Smooth muscle cell of the brain vasculature (primary cell): ENCODE results near the gene EYA3.

Experiments used
- DNase-seq: peaks from one replicate; pipeline ENCODE4 v3.0.0-alpha.2; 2012; ENCODE audit warnings: low read depth, low spot score

EYA3 gene

DNA sequence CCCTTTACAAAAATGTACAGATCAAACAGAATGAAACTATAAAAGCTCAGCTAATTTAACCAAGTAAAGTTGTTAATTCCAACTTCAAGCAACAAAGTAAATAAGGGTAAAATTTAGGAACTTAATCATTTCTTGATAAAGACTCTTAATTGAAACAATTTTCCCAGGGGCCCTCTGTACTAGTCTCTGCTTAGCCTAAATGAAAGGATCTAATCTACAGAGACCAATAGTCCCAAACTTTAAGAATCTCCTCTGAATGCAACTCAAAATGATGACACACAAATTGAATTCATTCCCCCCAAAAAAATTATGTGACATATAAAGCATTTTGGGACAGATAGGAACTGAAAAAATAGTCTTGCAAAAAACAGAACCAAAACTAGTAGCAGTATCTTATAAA lies 16.6 kb downstream of the EYA3 start:
- DNase-seq = no peak

DNA sequence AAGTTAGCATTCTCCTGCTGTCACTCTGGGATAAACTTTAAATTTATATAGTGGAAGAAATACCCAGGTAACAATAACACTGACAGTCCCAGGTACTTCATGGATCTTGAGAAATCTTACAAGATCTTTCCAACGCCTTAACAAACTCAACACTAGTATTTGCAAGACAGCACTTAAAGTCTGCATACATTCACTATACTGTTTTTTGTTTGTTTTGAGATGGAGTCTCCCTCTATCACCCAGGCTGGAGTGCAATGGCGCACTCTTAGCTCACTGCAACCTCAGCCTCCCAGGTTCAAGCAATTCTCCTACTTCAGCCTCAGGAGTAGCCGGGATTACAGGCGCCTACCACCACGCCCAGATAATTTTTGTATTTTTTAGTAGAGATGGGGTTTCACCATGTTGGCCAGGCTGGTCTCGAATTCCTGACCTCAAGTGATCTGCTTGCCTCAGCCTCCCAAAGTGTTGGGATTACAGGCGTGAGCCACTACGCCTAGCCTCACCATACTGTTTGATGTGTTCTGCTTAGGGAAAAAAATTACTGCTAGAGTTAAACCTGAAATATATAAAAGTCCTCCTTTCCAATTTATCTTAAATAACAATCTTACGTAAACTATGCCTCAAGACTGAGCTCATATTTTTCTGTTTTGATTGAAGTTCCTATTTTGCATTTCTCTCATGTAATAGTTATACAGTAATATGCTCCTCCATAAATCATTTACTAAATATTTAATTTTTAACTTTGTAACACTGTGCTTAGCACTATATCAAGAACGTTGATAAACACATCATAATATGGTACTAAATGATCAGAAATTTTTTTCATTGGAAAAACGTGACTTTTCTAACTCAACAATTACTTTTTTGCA lies 17.5 kb downstream of the EYA3 start:
- DNase-seq = no peak

DNA sequence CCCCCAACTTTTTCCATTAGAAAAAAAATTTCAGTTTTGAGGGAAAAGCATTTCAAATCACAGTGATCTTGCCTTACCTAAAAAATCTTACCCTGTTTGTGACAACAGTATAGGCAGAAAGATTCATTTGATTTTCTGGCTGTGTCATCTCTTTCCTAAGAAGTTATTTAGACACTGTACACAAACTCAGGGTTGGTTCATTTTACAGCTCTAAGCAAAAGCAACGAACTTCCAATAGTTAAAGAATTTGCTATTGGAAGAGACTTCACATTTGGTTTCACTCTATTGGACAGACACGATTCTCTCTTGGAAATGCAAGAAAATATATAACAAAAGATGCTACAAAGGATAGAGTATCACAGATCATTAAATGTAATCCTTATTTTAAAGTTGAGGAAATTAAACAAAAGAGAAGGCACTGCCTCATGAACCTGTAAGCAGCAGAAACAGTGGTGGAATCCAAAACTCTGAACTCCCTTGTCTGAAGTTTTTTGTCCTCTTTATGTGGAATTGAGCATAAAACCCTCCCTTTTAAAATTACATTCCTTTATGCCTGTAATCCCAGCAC lies 20.8 kb downstream of the EYA3 start:
- no peak for DNase-seq

DNA sequence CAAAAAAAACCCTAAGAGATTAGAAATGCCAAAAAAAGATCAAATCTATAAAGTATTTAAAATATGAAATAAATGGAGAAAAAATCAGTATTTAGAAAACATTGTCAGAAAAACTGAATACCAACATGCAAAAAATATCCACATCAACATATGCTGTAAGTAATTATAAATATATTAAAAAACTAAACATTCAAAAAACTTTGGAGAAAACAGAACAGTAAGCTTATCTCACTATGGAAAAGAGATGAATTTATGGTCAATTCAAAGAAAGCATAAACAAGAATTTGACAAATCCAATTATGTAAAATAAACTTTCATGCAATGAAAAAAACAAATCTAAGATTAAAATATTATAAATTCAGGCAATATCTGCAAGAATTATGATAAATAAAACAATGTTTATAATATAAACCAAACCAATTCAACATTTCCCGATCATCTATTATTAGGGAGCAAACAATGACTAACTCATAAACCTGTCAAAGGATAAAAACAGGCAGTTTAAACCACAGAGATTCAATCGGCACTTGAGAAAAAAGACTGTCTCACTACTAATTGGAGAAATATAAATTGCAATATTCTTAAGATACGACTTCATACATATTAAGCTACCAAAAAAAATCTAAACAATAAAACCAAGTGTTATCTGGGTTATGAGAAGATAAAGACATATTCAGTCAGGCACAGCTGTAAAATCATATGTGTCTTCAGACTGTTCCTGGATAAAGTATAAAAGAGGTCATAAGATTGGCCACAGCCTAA lies 21.8 kb downstream of the EYA3 start:
- no peak for DNase-seq

DNA sequence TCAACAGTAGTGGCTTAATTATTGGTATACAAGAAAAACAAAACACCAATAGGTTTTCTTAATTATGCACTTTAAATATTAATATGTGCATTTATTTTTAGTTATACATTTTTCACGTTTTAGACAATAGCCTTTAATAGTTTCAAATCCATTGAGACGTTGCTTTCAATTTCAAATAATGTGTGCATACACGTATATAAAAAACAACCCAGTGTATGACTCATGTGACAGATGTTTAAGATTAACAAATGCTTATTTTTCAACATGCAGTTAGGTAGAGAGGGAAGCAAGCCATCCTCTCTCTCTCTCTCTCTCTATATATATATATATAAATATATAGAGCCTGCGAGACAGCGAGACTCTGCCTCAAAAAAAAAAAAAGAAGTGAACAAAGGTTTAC lies 24.3 kb downstream of the EYA3 start:
- DNase-seq = no peak

DNA sequence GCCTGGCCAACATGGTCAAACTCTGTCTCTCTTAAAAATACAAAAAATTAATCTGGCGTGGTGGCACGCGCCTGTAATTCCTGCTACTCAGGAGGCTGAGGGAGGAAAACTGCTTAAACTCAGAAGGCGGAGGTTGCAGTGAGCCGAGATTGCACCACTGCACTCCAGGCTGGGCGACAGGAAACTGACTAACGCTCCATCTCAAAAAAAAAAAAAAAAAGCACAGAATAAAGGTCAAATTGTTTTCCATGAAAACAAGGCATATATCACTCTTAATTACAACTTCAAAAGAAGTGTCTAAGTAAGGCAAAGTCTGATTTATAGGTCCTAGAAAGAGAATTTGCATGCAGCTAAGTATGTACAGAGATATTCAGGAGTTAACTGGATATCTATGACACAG lies 25.6 kb downstream of the EYA3 start:
- DNase-seq = no peak

DNA sequence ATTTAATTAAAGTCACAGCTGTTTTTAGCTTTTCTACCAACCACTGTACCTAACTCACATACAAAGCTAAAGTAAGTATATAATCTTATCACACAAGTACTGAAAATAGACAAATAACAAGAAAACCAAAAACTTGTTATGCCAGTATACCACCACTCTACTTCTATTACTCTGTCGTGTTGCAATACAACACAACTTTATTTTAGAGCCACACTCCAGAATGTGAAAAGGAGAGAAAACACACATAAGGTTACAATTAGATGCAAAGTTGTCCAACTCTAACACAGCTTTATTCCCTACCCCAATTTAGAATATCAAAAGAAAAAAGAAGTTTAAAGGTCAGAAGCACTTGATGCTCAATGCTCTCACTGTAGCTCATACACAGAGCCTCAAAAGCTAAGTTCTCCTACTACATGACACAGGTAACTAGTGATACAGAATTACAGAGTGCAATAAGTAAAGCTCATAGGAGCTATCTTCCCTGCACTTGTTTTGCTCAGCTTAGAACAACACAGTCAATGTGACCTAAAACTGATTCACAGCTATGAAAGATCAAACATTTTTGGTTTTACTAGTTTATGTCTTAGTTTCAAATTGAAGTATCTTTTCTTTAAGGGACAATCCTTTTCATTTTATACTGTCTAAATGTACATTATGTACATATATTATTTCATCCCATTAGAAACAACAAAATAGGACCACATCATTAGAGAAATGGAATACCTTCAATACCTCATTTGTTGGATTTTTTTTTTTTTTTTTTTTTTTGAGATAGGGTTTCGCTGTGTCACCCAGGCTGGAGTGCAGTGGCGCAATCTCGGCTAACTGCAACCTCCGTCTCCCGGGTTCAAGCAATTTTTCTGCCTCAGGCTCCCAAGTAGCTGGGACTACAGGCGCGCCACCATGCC lies 29.2 kb downstream of the EYA3 start:
- no peak for DNase-seq

DNA sequence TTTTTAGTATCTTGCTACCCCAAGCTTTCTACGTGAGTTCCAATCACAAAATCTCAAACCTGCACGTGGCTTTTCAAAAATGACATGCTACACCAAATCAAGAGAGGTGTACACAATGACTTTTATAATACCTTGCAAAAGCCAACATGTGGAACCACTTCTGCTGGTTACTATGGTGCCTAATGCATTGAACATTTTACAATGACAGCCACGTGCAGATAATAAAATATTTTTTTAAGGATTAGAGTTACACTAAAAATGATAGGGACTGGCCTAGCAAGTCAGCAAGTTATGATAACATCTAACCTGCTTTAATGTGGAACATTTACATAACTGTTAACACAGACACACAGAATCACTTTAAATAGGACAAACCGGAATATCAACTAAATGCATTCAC lies 30.2 kb downstream of the EYA3 start:
- DNase-seq = no peak

DNA sequence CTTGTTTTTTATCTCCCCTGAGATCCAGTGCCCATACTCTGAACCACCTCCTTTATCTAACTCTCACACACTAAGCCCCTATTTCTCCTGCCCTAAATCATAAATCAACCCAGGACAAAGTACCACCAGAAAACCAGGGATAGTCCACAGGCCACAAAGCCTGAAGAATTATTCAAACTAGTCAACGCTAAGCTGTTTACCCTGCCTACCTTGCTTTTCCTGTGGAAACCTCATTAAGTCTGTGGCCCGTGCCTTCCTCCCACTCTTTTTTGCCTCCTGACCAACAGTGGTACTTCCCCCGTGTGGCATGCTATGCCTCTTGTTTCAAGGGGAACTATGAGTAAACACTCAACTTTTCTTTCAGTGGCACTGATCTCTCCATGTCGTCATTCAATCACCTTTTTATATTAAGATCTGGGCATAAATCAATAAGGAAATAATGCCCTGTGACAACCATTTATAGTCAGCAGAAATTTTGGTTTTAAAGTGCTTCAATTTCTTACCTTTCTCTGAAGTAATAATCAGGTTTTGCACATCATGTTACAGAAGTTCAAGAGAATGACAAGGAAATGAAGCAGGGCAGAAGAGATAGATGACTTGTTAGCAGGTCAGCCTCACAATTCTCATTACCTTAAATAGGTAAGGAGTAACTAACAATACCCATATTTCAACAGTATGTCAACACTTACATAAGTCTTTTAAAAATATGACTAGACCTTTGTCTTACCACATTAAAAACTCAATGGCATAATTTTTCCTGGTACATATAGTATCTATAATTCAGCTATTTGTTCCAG lies 32.1 kb downstream of the EYA3 start:
- DNase-seq = no peak

DNA sequence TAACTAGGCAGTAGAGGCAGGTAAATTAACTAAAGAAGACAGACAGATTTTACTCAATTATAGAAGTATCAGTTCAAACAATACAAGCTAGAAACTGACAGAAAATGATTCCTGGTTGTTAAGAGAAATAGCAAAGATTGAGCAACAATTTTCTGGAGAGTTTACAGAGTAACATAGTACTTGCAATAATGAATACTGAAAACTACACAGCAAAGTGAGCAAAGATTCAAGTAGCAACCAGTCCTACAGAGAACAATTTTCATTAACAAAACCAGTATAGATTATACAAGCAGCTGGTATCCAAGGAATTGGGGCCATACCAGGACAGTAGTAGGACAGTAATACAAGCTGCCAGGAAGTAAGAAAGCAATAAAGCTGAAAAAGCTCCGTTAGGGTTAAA lies 37.6 kb downstream of the EYA3 start:
- DNase-seq = no peak

DNA sequence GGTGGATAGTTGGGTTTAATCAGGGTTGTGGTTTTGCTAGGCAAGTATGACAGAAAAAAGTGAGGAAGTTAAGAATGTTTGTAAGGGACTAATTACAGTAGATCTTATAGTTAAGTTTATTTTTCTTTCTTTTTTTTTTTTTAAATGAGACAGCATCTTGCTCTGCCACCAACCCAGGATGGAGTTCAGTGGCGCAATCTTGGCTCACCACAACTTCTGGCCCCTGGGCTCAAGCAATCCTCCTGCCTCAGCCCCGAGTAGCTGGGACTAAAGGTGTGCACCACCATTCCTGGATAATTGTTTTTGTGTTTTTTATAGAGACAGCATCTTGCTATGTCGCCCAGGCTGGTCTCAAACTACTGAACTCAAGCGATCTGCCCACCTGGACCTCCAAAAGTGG lies 41.7 kb downstream of the EYA3 start:
- no peak for DNase-seq

DNA sequence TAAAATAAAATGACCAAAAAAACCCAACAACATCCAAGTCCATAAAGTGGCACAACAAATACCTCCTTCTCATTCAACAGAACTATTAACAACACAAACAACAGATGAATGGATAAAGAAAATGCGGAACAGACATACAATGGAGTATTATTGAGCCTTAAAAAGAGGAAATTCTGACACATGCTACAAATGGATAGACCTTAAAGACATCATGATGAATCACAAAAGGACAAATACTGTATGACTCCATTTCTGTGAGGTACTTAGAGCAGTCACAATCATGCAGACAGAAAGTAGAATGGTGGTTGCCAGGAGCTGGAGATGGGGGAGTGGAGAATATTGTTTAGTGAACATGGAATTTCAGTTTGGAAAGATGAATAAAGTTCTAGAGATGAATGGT lies 42.6 kb downstream of the EYA3 start:
- no peak for DNase-seq

DNA sequence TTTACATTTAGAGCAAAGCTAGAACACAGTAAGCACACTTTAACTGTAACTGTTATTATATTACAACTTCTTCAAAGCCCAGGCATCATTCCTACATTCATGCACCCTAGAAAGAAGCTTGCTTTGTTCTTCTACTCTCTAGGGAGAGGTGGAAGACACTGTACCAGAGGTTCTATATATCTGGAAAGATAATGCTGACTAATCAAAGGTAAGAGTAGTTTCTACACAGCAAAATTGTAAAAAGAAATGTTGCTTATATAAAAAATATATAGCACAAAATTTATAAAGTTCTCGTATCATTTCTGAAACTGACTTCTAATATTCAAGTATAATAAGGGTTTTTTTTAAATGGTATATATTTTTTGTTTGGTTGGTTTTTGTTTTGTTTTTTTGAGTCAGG lies 44.0 kb downstream of the EYA3 start:
- DNase-seq = no peak

DNA sequence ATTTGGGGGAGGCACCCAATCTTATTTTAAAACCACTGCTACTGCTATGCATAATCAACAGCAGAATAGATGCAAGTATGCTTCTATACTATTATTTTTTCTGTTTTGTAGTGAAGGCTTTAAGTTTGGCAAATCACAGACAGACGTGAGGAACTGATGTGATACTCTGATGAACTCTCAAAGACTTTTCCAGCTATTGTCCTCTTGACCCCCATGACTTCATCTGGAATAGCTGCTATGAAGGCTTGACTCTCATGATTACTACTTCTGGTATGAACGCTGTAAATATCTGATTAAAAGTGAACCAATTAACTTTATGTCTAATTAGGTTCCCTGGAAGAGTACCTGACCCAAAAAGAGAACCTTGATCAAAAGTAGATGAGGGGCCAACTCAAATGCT lies 49.1 kb downstream of the EYA3 start:
- DNase-seq = no peak

DNA sequence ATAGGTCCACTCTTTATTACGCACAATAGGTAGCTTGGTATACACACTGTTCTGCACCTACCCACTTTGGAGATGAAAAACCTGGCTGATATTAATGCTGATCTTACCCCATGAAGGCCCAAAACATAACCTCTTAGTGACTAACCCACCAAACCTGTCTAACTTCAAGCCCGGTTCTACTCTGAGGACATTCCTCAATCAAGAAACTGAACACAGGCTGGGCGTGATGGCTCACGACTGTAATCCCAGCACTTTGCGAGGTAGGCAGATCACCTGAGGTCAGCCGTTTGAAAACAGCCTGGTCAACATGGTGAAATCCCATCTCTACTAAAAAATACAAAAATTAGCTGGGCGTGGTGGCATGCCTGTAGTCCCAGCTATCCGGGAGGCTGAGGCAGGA lies 50.5 kb downstream of the EYA3 start:
- no peak for DNase-seq

DNA sequence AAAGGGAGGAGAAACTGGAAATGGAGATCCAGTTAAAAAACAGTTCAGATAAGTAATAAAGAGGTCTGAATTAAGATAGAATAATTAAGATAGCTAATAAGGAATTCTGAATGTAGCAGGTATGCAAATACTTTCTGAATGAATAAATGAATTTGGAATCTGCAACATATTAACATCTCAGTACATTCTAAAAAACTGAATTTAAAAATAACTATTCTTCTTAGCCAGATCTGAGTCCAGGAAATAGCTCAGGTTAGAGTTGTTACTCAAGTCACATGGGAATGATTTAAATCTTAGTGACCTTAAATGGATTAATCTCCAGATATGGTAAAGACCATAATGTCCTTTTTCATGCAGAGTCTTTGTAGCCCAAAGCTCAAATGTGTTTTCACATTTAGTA lies 51.2 kb downstream of the EYA3 start:
- no peak for DNase-seq

DNA sequence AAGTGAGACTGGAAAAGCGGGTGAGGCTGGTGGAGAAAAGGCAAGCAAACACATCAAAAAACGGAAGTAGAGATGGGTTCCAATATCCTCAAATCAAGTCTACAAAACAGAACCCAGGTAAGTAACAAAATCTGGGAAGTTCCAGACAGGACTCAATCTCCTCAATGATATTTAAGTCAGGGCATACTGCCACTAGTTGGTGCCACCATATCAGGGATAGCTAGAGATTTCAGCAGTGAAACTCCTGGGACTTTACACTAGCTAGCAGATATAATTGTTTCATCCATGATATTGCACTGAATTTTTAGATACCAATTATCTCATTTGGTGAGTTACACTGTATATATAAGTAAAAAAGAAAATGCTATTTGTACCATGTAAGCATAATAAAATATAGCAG lies 52.0 kb downstream of the EYA3 start:
- no peak for DNase-seq

DNA sequence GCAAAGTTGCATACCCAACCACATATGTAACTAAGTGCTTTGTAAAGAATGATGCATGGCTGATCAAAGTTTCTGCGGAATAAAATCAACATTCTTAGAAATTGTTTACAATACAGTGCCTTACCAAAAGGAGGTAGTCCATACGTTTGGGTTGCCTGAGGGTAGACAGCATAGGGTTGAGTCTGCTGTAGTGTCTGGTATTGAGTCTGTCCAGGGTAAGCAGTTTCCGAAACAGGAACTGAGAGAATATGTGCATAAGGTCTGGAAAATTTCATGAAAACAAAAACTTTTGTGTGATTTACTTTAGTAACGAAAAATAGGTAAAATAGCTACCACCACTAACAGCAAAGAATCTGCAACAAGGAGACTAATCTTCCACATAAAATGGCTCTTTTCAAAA lies 53.0 kb downstream of the EYA3 start:
- DNase-seq = no peak

DNA sequence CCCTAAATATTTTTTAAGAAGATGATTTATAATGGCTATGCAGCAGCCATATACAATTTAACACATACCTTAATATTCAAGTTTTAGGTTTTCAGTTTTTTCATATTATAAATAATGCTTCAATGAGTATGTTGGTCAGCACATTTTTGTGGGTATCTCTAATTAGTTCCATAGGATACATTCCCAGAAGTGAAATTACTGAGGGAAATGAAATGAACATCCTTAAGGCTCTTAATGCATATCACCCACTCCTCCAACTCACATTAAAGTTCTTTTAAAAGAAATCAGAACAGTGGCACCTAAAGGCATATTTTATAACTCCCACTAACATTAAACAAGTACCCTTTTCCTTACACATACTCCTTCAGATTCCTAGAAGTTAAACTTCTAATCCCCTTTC lies 56.1 kb downstream of the EYA3 start:
- DNase-seq = no peak

DNA sequence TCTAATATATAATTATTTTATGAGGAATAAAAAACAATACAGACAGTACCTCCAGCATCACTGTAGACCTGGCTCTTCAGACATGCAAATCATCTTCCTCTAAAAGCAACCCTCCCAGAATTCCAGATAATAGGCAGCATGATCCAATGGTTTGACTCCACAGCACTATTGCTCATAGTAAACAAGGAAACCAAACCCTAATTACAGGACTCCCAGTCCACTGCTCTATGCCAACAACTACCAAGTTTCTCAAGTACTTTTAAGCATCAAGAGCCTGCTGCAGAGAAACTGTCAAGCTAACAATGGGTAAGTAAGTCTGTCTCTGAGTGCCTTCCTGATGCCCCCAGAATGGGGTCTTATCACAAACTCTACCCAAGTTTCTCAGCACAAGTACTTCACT lies 57.2 kb downstream of the EYA3 start:
- DNase-seq = no peak
